HG03571 (cell line): ENCODE measurements around the gene LRRC8A.
"Not testable (repeated sequence)": the region's sequence is repeated elsewhere in the genome, so short reads cannot be mapped to it uniquely, and the experiment has no call there.

Source experiments
- ATAC-seq: cut with Tn5 transposase; IDR thresholded peaks from one replicate; pipeline ENCODE4 v1.9.1; 2021; ENCODE audit not compliant: unreplicated experiment

The LRRC8A gene

DNA sequence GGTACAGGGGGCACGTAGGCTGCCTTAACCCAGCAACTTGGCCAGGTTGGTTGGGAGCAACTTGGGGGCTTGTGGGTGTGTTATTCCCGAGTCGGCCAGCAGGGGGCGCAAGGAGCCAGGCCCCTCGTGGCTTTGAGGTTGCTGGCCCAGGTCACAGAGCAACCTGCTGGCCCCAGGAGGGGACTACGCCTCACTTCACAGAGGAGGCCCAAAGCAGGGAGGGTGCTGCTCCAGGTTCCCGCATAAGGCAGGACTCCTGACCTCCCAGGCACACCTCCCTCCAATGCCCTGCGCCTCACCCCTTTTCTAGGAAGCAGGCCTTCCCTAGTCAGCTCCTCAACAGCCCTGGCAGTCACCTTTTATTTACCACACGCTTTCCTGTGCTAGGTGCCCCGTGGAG, 18.3 kb upstream of the LRRC8A start:
- no peak for ATAC-seq

- no peak for ATAC-seq
These were observed 11.6 kb upstream of the LRRC8A start for GRCh38 chr9:128870128-128870940.

DNA sequence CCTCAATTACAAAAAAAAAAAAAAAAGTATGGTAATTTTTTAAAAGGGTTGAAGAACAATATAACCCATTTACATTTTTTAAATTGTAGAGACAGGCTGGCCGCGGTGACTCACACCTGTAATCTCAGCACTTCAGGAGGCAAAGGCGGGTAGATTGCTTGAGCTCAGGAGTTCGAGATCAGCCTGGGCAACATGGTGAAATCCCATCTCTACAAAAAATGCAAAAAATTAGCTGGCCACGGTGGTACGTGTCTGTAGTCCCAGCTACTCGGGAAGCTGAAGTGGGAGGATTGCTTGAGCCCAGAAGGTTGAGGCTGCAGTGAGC, 11.0 kb upstream of the LRRC8A start:
- ATAC-seq = not testable (repeated sequence)

GRCh38 chr9:128877852-128878251, 4.1 kb upstream of the LRRC8A start:
- ATAC-seq = no peak

DNA sequence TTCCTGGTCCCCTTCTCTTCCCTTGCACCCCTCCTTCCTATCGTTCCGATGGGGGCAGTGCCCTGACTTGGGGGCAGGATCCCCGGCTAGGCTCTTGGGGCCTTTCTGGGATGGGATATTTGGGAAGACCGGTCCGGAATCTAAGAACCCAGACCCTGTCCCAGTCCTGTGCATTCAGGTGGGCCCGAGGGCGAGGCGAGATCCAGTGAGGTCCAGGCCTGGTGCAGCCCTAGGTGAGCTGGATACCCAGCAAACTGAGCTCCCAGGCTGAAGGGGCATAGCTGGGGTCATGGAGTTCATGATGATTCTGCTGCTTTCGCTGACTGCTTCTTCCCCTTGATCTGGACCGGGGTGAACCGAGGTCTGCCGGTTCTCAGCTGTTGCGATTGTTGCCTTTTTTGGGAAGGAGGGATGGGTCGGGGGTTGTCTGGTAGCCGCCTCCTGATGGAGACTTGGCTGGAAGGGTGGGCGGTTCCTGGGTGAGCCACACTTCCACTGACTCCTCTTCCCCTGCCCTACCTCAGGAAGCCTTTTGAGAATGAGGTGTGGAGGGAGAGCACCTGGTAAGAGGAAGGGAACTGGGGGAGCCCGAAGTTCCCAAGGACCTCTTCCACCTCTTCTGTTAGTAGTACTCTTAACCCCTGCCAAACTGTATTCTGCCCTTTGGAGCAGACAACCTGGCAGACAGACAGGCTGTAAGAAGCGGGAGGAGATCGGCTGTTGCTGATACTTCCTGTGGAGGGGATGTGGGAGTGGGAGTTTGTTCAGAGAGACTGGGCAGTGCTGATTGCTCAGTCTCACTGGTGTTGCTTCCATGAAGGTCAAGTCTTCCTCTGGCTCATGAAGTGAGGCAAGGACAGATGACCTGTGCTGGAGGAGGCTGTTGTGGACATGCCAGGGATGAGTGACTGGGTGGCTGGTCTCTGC, 1.0 kb downstream of the LRRC8A start:
- no peak for ATAC-seq

DNA sequence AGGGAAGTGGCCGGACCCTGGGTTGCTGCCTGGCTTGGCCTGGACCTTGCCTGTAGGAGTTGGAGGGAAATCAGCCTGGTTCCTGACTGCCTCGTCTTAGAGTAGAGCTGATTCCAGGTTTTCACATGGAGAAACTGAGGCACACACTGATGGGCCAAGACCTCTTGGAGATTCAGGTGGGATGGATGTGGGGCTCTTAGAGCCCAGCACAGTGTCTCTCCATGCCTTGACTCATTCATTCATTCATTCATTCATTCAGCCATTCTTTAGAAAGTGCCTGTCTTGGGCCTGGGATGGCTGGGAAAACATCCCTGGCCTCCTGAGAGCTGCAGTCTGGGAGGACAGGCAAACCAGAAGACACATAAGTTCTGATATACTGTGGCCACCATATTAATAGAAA, 2.2 kb downstream of the LRRC8A start:
- ATAC-seq = no peak

DNA sequence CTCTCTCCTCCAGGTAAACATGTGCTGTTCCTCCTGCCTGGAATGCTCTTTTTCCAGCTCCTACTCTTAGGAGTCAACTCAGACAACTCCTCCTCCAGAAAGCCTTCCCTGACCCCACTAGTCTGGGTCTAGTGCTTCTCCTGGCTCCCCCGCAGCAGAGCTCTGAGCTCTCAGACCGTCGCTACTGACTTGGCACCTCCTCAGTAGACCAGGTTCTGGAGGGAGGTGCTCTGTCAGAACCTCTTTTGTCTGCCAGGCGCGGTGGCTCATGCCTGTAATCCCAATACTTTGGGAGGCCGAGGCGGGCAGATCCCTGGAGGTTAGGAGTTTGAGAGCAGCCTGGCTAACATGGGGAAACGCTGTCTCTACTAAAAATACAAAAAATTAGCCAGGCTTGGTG, 3.4 kb downstream of the LRRC8A start:
- ATAC-seq = no peak

GRCh38 chr9:128885798-128886197, 3.9 kb downstream of the LRRC8A start:
- no peak for ATAC-seq

DNA sequence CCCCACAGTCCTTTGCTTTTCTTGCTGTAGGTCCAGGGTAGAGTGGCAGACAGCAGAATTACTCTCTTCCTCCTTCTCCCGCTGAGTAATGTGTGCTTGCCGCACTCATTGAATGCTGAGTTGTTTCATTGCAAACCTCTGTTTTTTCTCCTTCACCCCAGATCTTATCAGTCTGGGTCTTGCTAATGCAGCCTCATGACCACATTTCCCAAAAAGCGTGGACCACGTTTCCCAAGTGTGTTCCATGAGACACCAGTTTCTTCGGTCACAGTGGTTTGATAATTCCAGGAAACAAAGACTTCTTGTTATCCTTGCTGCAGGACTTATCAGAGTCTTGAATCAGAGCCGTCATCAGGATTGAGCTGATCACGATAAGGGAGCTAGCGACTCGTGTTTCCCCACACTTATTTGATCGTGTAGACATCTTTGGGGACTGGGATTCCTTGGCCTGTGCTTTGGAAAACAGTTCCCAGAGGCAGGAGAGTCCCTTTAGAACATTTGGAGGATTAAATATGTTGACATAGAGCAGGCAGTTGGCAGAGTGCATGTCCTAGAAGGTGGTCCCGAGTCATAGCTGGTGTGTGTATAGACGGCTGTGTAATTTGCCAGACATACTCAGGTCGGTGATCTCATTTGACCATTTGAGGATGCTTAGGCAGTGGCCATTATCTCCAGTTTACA, 4.4 kb downstream of the LRRC8A start:
- ATAC-seq = no peak

- ATAC-seq = no peak
These were observed 5.1 kb downstream of the LRRC8A start for GRCh38 chr9:128887049-128887448.

DNA sequence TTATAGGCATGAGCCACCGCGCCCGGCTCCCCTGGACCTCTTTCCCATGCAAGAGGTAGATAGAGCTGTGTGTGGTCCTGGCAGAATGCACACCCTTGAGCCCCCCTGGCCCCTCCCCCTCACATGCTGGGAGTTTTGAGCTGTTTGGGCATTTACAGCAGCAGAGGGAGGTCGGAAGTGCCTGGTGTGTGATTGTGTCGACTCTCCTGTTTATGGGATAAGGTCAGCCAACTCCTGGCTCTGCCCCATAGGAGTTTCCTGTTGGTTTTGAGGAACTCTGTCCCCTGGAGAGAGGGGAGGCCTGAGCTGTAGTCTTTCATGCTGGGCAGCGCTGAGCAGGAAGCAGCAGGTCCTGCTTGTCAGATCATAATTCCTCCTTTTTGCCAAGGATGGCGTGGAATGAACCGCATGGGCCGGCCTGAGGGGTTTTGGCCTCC, 6.0 kb downstream of the LRRC8A start:
- no peak for ATAC-seq

- no peak for ATAC-seq
These were observed 9.6 kb downstream of the LRRC8A start for GRCh38 chr9:128891321-128892220.

- no peak for ATAC-seq
These were observed 10.4 kb downstream of the LRRC8A start for GRCh38 chr9:128892221-128892921.

DNA sequence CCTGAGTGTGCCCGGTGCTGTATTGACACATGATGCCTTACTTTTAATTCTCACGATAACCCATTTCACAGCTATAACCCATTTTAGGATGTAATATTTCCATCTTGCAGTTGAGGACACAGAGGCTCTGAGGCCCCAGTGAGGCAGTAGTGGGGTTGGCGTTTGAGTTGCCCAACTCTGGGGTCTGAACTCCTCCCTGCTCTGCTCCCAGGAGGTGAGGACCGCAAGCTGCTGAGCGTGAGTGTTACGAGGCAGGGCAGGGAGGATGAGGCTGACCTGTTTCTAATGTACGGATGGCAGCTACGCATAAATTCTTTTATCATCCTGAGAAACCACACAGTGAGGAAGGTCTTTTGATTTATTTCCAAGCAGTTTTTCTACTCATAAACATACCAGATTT, 11.4 kb downstream of the LRRC8A start:
- no peak for ATAC-seq

- no peak for ATAC-seq
These were observed 12.8 kb downstream of the LRRC8A start for GRCh38 chr9:128894764-128895163.

GRCh38 chr9:128895556-128895955, 13.6 kb downstream of the LRRC8A start:
- no peak for ATAC-seq

- ATAC-seq = no peak
These were observed 16.4 kb downstream of the LRRC8A start for GRCh38 chr9:128898382-128898781.

GRCh38 chr9:128898845-128899565, 17.1 kb downstream of the LRRC8A start:
- no peak for ATAC-seq
